ENCODE results near the gene SLC7A6OS.

Gene SLC7A6OS

DNA sequence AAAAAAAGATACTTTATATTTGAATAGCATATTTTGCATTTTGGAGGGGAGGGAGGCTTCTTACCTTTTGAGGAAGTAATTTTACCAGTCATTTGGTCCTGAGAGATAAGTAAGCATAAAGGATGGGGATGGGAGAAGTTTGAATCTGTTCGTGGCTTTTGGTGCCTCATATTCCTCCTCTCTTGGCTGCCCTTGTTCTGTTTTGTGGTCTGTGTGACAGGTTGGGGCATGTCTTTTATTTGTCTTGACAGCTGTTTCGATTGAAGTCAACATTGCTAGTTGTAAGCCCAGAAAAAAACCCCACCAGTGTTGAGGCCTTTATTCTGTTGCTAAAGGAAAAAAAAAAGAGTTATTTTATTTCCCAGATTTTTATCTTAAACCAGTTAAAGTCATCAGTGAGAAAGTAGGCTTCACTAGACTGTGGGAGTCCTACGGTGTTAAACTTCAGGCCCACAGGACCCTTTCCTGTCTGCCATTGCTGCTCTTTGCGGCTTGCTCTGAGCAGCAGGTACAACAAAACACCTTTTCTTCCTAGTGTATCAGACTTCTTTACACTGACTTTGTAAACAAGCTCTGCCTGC lies 35.0 kb downstream of the SLC7A6OS start (continued):
- no peak for TF ChIP-seq ZNF341 (tag by site-specific recombination; IDR thresholded peaks at IDR 0.05; ENCODE audit: low read depth)

DNA sequence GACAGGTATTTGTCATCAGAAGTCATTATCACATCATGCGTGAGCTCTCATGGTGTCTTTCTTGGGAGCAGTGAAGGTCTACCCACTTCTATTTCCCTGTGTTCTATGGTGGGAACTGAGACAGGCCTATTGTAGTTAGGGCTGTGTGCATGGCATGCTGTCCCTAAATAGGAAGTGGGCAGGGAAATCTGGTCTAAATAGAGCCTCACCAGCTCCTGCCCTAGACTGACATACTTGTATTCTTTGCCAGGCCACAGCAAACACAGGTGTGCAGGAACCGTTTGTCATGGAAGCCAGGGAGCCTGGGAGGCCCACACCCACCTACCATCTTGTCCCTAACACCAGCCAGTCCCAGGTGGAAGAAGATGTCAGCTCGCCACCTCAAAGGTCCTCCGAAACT lies 36.3 kb downstream of the SLC7A6OS start:
- H3K4me1 ChIP-seq (ENCODE audit: control insufficient read depth, insufficient read depth, low read length), result no peaks in the 10 kb centered on the region; the same call in 1 of the 2 replicates

GRCh38 chr16:68273896-68274295 lies 36.9 kb downstream of the SLC7A6OS start:
- ChIA-PET POLR2A (interaction anchor here (0.5 to 0.7 kb wide), 2 partner anchors 9 to 35 kb away, joined by 3 to 4 read pairs; no protein-coding TSS in a partner anchor), CTCF (interaction anchor here (0.8 to 1.8 kb wide), 5 partner anchors 10 to 180 kb away, joined by 3 to 7 read pairs (median 5); partner anchors contain the start of gene SLC7A6)
- TF ChIP-seq ZNF677 (tag by site-specific recombination; IDR thresholded peaks at IDR 0.05), result no peak
- no peak for TF ChIP-seq ZNF544 (tag by site-specific recombination; IDR thresholded peaks at IDR 0.05)
- no peak for TF ChIP-seq ZNF548 (tag by site-specific recombination; IDR thresholded peaks at IDR 0.05)
- TF ChIP-seq ZNF624 (tag by site-specific recombination; IDR thresholded peaks at IDR 0.05), result no peak
- TF ChIP-seq ZBTB8A (tag by site-specific recombination; IDR thresholded peaks at IDR 0.05), result no peak
- no peak for TF ChIP-seq KLF7 (tag by site-specific recombination; IDR thresholded peaks at IDR 0.05; ENCODE audit: borderline replicate concordance)
- TF ChIP-seq ZXDB (tag by site-specific recombination; IDR thresholded peaks at IDR 0.05), result no peak
- no peak for TF ChIP-seq ZNF701 (tag by site-specific recombination; IDR thresholded peaks at IDR 0.05)
- TF ChIP-seq ZSCAN30 (tag by site-specific recombination; IDR thresholded peaks at IDR 0.05), result no peak
- TF ChIP-seq ZBTB26 (tag by site-specific recombination; optimal IDR thresholded peaks at IDR 0.05), result no peak
- no peak for TF ChIP-seq BCL6B (tag by site-specific recombination; IDR thresholded peaks at IDR 0.05)
- no peak for TF ChIP-seq ZNF48 (tag by site-specific recombination; IDR thresholded peaks at IDR 0.05)
- TF ChIP-seq ZNF16 (tag by site-specific recombination; IDR thresholded peaks at IDR 0.05; ENCODE audit: low read depth), result no peak
- TF ChIP-seq ZNF830 (tag by site-specific recombination; IDR thresholded peaks at IDR 0.05; ENCODE audit: low read depth), result no peak
- no peak for TF ChIP-seq ZIC2 (tag by site-specific recombination; IDR thresholded peaks at IDR 0.05)
- Histone ChIP-seq H3K4me3 (ENCODE audit: low read depth, low read length) (no peak overlapping the region), H3K9me3 (ENCODE audit: control insufficient read depth, insufficient read depth, low read depth, low read length) (no peaks in the 10 kb centered on the region), H3K27ac (ENCODE audit: extremely low read depth, low read depth, low read length) (no peak overlapping the region), H3K36me3 (ENCODE audit: control insufficient read depth in 2 of 2, insufficient read depth in 1 of 2, low read length in 2 of 2) (peaks cover 4 to 34% of the 10 kb centered on the region in 2 experiments; a peak in 2 of 3 replicates), H3K4me1 (ENCODE audit: control insufficient read depth, insufficient read depth, low read length) (peaks cover 3% of the 10 kb centered on the region)

More for the DNA sequence above, 36.3 kb downstream of the SLC7A6OS start:
- Histone ChIP-seq H3K9me3 (ENCODE audit: control insufficient read depth, insufficient read depth, low read depth, low read length) (no peaks in the 10 kb centered on the region), H3K27ac (ENCODE audit: extremely low read depth, low read depth, low read length) (no peak overlapping the region), H3K4me3 (ENCODE audit: low read depth, low read length) (no peak overlapping the region), H3K36me3 (ENCODE audit: control insufficient read depth in 2 of 2, insufficient read depth in 1 of 2, low read length in 2 of 2) (peaks cover 9 to 34% of the 10 kb centered on the region in 2 experiments; a peak in 2 of 3 replicates)
- TF ChIP-seq SALL2 (tag by site-specific recombination; IDR thresholded peaks at IDR 0.05; ENCODE audit: borderline replicate concordance), result no peak
- no peak for TF ChIP-seq ZNF544 (tag by site-specific recombination; IDR thresholded peaks at IDR 0.05)
- no peak for TF ChIP-seq ZNF837 (tag by site-specific recombination; IDR thresholded peaks at IDR 0.05)
- no peak for TF ChIP-seq ZNF707 (tag by site-specific recombination; IDR thresholded peaks at IDR 0.05)
- no peak for TF ChIP-seq ZNF184 (tag by site-specific recombination; IDR thresholded peaks at IDR 0.05)
- TF ChIP-seq, protein P1, sequence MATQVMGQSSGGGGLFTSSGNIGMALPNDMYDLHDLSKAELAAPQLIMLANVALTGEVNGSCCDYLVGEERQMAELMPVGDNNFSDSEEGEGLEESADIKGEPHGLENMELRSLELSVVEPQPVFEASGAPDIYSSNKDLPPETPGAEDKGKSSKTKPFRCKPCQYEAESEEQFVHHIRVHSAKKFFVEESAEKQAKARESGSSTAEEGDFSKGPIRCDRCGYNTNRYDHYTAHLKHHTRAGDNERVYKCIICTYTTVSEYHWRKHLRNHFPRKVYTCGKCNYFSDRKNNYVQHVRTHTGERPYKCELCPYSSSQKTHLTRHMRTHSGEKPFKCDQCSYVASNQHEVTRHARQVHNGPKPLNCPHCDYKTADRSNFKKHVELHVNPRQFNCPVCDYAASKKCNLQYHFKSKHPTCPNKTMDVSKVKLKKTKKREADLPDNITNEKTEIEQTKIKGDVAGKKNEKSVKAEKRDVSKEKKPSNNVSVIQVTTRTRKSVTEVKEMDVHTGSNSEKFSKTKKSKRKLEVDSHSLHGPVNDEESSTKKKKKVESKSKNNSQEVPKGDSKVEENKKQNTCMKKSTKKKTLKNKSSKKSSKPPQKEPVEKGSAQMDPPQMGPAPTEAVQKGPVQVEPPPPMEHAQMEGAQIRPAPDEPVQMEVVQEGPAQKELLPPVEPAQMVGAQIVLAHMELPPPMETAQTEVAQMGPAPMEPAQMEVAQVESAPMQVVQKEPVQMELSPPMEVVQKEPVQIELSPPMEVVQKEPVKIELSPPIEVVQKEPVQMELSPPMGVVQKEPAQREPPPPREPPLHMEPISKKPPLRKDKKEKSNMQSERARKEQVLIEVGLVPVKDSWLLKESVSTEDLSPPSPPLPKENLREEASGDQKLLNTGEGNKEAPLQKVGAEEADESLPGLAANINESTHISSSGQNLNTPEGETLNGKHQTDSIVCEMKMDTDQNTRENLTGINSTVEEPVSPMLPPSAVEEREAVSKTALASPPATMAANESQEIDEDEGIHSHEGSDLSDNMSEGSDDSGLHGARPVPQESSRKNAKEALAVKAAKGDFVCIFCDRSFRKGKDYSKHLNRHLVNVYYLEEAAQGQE (tag by site-specific recombination; IDR thresholded peaks at IDR 0.05), result no peak
- no peak for TF ChIP-seq ZNF521 (tag by site-specific recombination; IDR thresholded peaks at IDR 0.05)
- no peak for TF ChIP-seq ZNF24 (tag by site-specific recombination; IDR thresholded peaks at IDR 0.05)
- no peak for TF ChIP-seq ZNF37A (tag by site-specific recombination; IDR thresholded peaks at IDR 0.05)
- TF ChIP-seq ZNF148 (tag by site-specific recombination; IDR thresholded peaks at IDR 0.05; ENCODE audit: borderline replicate concordance), result no peak
- ChIA-PET POLR2A (interaction anchor here (0.5 to 0.7 kb wide), 2 partner anchors 8 to 35 kb away, joined by 3 to 4 read pairs; no protein-coding TSS in a partner anchor), CTCF (interaction anchor here (0.8 to 1.1 kb wide), 3 partner anchors 10 to 54 kb away, joined by 3 to 5 read pairs (median 5); partner anchors contain the start of gene SLC7A6)

All from HEK293 (cell line).